Epidermal melanocyte (primary cell): Measurements from ENCODE around the gene PIMREG.

ENCODE experiments used
- DNase-seq: peaks from one replicate; pipeline ENCODE4 v3.0.0; 2011; ENCODE audit warnings: low spot score; ENCODE audit not compliant: insufficient read length

Gene PIMREG

DNA sequence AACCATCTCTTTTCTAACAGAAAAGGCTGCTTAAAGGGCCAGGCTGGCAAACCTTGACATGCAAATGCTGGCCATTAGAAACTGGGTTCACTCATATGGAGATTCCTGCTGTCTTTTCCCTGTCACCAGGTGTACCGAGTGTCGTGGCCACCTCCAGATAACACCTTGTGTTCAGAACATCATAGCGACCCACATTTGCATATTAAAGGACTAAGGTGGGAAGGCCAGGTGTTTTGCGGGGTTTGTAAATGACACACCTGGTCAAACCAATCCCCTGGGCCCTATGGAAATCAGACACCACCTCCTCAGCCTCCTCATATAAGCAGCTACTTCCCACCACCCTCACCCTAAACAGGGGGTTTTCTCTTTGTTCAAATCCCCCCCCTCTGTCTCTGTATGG is 6.8 kb upstream of the PIMREG start:
- no peak for DNase-seq

DNA sequence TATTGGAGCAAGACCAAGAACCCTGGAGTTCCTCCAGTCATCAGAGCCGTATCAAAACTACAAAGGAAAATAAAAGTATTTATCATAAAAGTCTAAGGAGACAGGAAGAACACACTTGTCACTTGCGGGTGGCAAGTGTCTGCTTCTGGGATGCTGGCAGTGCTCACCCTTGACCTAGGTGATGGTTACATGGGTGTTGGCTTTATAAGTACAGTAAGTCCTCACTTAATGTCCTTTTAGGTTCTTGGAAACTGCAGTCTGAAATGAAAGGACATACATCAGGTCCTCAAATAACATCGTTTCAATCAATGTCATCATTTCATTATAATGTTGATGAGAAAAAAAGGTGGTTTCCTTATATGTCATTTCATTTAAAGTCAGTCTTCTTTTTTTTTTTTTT is 6.3 kb upstream of the PIMREG start:
- no peak for DNase-seq

DNA sequence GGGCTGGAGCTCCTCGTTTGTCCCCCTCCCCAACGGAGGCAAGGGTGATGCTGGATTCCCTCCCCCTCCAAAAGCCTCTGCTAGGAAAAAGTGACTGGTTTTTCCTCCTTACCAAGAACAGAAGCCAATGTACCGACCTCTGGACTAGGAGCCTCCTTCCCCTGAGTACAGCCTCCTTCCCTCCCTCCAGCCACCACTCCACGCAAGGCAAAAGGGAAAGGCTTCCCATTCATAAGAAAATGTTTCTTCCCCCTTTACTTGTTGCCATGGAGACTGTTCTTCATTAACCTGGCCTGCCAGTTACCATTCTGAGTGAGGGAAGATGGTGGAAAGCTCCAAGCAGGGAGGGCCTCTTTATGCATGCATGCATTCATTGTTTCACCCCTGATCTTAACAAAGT is 4.3 kb upstream of the PIMREG start:
- DNase-seq, result no peak

DNA sequence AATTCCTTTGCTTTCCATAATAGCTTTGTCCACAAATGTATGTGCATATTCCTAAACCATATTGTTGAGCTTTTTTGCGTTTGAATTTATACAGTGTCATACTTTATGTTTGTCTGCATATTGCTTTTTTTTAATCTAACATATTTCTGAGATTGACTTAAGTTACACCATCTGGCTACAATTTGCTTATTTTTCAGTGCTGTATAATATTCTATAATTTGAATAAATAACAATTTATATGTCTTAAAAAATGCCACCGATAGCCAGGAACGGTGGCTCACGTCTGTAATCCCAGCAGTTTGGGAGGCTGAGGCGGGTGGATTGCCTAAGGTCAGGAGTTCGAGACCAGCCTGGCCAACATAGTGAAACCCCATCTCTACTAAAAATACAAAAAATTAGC is 1.5 kb upstream of the PIMREG start:
- no peak for DNase-seq

DNA sequence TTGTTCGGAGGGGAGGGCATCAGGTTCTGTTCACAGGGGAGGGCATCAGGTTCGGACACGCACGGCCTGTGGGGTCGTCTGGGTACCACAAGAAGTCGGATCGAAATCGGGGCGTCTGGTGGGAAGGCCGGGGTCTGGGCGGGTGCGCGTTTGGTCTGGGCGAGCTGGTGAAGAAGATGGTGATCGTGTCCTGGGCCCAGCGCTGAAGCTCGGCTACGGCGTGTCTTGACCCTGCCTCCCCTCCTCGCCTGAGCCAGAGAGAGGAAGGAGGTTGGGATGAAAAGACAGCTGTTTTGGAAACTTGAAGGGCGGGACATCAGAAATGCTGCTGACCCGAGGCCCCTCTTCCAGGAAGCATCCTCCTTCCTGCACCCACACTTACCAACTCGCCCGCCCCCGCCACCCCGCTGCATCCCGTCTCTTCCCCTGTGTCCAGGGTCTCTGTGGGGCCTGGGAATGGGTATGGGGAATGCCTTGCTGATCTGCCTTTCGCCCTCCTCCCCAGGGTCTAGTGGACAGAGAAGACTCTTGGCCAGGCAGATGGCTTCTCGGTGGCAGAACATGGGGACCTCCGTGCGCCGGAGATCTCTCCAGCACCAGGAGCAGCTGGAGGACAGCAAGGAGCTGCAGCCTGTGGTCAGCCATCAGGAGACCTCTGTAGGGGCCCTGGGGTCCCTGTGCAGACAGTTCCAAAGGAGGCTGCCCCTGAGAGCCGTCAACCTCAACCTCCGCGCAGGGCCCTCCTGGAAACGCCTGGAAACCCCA is 498 bp downstream of the PIMREG start:
- DNase-seq, result no peak

DNA sequence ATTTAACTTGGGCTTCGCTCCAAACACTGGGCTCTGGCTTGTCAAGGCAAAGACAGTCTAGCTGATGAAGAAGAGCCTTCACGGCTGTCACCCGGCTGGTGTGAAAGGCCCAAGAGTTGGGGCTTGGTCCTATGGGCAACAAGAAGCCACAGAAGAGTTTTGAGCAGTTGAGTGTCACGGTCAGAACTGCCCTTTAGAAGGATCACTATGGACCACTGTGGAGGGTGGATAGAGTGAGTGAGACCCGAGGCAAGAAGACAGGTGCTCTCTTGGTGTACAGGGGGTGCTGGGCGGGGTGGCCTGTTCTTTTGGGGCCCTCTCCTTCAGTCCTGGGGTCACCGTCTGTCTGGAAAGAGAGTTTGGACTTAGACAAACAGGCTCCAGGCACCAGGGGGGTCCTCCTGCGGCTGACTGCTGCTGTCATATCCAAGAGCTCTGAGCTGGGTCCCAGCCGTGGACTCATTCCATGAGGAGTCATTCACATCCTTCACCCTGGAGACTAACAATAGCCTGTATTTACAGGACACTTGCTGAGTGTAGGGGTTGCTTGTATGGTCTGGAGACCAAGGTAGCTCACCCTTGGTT is 2.4 kb downstream of the PIMREG start:
- no peak for DNase-seq

DNA sequence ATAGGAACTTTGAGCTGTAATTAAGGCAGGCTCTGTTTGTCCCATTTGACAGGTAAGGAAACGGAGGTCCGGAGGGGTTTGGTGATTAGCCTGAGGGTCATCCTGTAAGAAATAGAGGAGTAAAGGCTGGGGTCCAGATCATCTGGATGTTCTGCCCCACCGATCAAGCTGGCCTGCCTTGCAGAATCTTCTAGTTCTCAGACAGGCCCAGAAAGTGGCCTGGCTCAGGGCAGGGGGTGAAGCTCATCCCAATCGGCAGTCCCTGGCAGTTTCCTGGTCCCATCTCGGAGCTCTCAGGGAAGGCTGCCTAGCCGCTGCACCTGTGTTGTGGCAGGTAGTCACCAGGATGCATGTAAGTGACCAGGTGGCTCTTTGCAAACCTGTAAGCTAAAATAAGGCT is 4.2 kb downstream of the PIMREG start:
- DNase-seq, result no peak

DNA sequence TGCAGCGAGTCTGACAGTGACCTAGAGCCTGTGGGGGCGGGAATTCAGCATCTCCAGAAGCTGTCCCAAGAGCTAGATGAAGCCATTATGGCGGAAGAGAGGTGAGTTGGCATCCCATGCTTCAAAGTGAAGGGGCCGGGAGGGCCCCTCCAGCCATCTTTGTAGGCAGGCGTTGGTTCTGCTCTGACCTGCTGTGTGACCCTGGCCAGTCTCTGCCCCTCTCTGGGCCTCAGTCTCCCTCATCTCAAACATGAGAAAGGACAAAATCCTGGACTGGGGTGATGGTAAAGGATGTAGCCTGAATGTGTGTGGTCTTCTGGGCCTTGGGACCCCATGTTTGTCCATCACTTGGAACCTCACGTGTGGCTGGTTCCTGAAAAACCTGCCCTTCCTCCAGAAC is 5.1 kb downstream of the PIMREG start:
- no peak for DNase-seq

DNA sequence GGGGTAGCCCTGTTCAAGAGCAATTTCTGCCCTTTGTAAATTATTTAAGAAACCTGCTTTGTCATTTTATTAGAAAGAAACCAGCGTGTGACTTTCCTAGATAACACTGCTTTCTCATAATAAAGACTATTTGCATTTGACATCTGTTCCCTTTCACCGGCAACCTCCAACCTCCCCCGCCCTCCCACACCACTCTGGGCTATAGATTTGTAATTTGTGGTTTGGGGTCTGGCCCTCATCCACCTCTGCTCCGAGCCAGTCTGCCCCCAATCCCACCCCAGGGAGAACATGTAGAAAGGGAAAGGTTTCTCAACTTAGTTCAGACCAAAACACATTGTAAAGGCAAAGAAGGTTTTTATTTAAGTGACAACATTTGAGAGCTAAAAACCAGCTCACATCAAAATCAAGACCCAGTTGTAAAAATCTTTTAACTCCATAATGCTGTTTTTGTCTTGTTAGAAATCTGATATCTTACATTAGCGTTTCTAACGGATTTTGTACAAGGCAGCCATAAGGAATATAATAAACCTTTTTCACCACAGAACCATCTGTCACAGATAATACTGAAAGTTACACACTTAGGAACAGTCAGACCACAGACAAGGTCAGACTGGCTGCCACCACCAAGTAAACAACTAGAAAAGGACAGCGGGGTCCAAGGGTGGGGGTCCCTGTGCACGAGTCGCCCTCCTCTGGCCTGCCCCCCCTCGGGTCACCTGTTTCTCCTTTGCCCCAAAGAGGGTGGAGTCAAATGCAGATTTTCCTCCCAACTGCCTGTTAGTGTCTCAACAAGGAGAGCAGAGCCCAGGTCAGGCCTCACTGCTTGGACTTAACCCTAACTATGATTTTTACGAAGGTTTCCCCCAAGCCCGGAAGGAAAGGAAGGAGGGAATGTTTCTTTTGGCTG is 6.9 kb downstream of the PIMREG start:
- DNase-seq, result no peak

DNA sequence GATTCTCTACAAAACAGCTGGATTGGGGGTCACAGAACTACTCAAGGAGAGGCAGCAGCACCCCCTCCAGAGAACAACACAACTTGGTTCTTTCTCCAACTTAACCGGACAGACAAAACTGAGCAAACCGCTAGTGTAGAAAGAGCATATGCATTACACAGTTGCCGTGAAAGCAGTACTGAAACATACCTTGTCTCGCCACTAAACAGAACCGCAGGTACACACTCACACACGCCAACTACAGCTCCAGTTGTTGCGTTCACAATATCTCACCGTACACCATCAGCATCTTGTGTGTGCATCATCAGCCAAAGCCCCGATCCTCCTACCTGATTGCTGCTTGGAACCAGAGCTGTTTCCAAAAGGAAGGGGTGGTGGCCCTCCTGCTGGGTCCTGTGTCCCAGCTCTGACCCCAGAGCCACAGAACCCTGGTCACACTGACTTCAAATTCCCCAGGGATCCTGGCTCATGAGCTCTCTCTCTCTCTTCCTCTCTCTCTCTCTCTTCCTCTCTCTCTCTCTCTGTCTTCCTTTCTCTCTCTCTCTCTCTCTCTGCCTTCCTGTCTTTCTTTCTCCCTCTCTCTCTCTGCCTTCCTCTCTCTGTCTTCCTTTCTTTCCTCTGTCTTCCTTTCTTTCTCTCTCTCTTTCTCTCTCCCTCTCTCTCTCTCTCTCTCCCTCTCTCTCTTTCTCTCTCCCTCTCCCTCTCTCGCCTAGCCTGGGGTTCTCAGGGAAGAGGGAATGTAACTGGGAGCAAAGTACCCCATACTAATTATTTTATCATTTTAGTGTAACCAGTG is 8.4 kb downstream of the PIMREG start:
- DNase-seq, result no peak

DNA sequence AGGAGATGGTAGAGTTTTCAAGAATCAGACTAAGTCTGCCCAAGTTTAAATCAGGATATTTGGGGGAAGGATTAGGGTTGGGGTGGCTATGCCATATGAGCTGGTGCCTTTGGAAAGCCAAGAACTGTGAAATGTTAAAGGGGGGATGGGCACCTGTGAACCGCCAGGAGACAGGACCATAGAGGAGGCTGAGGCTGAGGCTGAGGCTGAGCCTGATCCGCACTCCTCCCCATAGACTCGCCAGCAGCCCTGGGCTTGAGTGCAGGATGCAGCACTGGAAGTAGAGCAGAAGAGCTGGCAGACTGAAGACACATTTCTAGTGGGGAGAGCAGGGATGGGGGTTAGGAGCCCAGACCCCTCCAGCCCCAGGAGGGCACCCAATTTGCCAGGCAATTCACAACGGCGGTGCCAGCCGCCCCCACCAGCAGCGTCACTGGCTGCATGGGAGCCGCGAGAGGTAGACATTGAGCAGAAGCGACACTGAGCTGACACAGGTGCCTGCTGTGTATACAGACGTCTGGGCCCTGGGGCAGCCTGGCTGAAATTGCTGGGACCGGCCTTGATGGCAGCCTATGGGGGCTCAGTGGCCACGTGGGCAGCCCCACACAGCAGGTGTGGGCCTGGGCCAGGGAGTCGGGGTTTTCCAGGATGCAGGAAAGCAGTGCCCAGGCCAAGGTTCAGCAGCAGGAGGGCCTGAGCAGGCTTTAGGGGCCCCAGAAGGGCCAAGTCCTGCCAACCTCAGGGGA is 9.2 kb downstream of the PIMREG start:
- DNase-seq, result no peak

DNA sequence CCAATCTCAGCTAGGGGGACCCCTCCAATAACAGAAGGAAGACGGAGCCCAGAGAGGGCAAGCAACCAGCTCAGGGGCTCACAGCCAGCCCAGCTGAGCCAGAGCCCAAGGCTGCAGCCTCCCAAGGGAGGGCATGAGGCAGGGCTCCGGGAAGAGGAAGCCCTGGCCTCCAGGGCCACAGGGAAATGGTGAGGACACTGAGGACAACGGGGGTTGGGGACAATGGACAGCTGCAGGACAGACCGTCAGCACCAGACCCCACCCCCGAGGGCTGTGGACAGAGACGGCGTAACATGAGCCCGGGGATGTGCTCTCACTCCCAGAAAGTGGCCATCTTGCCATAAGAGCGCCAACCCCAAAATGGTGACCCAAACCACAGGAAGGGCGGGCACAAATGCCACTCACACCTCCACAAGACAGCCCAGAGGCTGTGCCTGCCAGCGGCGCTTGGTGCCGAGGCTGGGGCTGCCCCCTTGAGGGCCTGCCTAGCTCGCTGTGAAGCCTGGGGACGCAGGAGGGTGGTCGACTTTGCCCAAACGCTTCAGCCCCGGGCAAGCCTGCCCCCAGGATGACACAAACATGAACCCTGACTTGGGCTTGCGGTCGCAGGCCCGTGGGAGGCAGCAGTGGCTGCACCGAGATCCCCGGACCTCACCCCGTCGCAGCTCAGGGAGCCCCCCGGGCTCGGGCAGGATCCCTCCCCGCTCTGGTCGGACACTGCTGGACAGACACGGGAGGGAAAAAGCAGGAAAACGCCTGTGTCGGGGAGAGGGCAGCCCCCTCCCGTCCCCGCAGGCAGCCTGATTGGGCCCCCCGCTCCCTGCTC is 10.5 kb downstream of the PIMREG start:
- no peak for DNase-seq

DNA sequence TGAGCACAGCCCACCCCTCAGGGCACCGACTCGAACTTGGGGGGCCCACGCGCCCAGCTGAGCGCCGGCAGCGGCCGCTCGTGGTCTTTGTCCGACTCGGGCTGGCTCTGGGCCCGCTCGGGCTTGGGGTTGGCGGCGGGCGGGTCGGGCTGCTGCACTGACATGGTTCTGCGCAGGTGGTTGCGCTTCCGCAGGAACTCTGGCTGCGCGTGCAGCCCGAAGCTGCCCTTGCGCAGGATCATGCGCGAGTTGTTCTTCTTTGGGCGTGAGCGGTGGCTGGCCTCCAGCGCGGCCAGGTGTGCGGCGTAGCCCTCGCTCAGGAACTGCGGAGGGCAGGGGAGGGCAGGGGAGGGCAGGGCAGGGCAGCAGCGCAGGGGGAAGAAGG is 11.1 kb downstream of the PIMREG start:
- no peak for DNase-seq

DNA sequence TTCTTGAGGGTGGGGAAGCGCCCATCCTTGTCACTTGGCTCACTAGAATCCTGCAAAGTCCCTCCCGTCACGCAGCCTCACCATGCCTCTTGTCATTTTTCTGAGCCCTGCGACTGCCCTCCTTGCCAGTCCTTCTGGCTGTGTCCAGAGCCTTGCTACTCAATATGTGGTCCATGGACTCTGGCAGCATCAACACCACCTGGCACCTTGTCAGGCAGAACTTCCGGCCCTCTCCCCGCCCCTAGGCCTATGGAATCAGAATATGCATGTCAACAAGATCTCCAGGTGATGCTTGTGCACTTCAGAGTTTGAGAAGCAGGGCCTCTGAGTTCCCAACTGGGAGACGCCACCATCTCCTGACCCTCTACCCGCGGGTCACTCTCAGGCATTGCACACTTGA is 12.1 kb downstream of the PIMREG start:
- DNase-seq, result no peak

DNA sequence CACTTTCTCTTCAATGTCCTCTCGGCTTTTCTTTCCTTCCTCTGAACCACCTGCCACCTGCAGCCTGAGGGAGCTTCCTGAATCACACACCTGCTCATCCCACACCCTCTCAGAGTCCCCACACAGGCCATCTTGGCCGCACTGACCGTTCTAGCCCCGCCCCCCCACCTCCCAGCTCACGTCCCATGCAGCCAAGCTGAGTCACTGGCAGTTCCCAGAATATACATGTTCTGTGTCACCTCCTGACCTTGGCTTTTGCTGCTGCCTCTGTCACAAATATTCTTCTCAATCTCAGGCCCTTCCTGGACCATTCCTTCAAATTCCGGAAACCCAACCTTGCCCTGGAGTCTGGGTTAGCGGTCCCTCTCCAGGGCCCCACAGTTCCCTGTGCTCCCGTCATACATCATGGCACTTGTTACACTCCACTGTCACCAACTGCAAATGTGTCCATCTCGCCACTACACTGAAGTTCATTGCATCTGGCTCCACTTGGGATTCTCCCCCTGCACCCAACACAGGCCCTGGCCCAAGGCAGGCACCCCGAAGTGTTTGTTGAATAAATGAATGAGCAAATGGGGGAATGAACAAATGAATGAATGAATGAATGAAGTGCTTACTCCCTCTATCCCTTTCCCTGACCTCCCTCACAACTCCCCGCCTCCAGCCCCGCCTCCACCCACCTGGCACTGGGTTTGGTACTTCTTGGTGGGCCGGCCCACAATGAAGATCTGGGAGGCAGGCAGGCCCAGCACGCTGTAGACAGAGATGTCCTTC is 12.8 kb downstream of the PIMREG start:
- DNase-seq, result no peak

DNA sequence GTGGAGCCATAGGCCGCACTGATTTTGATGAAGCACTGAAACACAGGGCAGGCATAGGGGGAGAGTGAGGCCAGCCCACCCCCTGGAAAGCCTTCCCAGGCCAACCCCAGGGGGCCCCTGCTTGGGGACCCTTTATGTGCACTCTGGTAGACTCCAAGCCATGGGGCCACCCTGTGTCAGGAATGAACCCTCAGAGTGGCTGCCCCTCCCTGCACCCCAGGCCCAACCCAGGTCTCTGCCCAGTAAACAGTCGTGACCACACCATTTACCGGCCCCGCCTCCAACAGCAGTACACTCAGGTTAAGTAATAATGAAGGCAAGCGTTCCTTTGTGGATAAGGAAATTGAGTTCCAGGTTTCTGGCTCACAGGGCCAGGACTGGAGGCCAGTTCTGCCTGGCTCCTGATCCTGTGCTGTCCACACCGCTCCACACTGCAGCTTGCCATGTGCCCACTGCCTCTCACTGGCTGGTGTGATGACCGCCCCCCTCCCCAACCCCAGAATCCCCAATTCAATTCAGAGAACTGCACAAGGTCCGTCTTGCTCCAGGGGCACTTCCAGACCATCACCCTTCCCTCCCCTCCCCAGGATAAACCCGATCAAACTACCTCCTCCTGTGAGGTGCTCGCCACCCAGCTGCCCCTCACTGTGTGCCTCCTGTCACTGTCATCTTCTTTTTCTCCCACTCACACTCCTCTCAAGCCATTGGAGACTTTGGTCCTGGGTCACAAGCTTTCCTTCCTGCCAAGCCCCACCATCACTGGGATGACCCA is 13.6 kb downstream of the PIMREG start:
- no peak for DNase-seq

DNA sequence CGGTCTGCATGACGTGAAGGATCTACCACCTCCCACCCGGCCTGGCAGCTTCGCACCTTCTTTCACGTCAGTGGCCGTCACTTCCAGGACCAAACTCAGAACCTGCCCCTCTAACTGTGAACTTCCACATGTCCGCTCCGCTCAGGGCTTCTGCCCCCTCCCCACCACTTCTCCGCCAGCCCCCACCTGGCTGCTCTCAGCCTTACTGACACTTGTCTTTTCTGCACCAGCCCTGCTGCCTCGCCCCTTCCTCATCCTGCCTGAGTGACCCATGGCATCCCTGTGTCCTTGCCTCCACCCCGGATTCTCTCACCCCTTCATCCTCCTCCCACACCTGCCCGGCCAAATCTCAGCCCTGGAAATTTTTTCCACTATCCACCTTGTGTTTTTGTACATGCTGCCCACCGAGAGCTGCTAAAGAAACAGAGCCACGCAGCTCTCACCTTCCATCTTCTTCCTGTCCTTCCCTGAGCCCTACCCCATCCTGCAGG is 14.2 kb downstream of the PIMREG start:
- DNase-seq, result no peak

DNA sequence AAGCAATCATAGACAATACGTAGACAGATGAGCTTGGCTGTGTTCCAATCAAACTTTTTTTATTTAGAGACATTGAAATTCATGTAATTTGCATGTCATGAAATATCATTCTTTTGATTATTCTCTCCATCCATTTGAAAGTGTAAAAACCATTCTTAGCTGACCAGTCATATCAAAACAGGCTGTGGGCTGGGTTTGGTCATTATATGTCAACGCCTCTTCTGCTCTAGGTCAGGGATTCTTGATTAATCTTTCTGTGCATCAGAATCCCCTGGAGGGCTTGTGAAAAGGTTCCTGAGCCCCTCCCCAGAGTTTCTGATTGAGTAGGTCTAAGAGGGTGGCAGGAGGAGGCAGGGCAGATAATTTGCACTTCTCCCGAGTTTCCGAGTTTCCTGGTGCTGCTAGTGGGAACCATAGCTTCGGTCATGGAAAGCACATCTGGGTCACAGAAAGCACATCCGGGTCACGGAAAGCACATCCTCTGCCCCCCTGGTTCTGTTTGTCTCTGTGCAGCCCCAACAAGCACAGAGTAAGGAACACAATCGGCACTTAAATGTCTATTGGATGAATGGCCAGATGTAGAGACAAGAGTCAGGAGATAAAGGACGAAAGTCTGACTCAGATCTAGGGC is 16.4 kb downstream of the PIMREG start:
- no peak for DNase-seq
